LHCN-M2 (cell line): ENCODE results near the gene PDCD2L. TPM values are rescaled to one million over a fixed set of nuclear protein-coding genes. Genes with fewer than 3 reads are reported as not detected.
"Not testable (repeated sequence)": the region's sequence is repeated elsewhere in the genome, so short reads cannot be mapped to it uniquely, and the experiment has no call there.

Experiments used
- DNase-seq: peaks from one replicate; pipeline ENCODE4 v3.0.0-alpha.2; 2012; ENCODE audit warnings: low read depth
- total RNA-seq: library from RNA; depleted of rRNA; stranded (reverse); fragments of >200 nt; gene quantifications from 2 replicates; pipeline ENCODE4 v1.2.3, GENCODE V29; 2014

PDCD2L gene
- total RNA-seq, 1 experiment from 2014 or later = 22.7 TPM

DNA sequence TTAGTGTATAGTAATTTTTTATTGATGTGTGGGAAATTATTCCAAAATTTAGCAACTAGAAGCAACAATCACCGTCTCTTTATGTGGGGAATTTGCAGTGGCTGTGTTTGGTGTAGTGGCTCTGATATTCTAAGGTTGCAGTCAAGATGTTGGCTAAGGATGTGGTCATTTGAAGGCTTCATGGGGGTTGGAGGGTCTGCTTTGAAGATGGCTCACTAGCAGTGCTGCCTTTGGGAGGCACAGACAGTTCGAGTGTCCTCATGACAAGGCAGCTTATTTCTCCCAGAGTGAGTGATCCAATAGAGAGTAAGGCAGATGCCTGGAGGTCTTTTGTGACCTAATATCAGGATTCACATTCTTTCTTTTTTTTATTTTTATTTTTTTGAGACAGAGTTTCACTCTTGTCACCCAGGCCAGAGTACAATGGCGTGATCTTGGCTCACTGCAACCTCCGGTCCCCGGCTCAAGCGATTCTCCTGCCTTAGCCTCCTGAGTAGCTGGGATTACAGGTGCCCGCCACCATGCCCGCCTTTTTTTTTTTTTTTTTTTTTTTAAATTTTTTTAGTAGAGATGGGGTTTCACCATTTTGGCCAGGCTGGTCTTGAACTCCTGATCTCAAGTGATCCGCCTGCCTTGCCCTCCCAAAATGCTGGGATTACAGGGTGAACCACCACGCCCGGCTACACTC is 30.5 kb upstream of the PDCD2L start:
- DNase-seq = no peak

DNA sequence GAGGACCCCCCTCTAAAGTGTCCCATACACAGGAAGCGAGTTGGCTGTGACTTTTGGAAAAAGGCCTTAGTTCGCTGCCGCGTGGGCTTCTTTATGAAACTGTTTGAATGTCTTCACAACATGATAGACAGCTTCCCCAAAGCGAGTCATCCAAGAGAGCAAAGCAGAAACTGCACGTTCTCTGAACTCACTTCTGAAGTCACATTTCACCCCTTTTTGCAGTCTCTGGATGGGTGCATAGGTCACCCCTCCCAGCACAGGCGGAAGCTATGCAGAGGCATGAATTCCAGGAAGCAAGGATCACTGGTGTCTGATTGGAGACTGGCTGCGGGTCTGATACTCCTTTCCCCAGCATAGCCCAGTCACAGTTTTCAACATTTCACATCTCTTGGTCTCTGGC is 28.6 kb upstream of the PDCD2L start:
- DNase-seq = no peak

GRCh38 chr19:34380639-34381241 is 23.5 kb upstream of the PDCD2L start:
- no peak for DNase-seq

- DNase-seq = no peak
Measured at GRCh38 chr19:34381399-34382251, 22.6 kb upstream of the PDCD2L start.

- no peak for DNase-seq
Measured at GRCh38 chr19:34382471-34382870, 21.7 kb upstream of the PDCD2L start.

GRCh38 chr19:34383599-34383998 is 20.6 kb upstream of the PDCD2L start:
- no peak for DNase-seq

GRCh38 chr19:34386645-34387445 is 17.4 kb upstream of the PDCD2L start:
- DNase-seq = no peak

DNA sequence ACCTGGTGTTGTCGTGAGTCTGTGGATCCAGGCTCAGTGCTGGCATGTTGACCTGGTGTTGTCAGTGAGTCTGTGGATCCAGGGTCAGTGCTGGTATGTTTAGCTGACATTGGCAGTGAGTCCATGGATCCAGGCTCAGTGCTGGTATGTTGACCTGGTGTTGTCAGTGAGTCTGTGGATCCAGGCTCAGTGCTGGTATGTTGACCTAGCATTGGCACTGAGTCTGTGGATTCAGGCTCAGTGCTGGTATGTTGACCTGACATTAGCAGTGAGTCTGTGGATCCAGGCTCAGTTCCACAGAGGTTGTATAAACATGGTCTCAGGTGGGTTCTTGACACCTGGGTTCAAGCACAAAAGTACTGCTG is 16.8 kb upstream of the PDCD2L start:
- DNase-seq = no peak

DNA sequence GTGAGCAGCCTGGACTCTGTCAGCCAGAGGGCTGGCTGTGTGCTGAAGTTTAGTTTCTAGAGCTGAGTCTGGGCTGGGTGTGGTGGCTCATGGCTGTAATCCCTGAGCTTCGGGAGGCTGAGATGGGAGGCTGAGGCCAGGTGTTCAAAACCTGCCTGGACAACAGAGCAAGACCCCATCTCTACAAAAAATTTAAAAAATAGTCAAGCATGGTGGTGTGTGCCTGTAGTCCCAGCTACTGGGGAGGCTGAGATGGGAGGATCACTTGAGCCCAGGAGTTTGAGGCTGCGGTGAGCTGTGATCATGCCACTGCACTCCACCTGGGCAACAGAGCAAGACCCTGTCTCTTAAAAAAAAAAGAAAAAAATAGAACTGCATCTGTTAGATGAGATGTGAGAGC is 15.5 kb upstream of the PDCD2L start:
- not testable (repeated sequence) for DNase-seq

DNA sequence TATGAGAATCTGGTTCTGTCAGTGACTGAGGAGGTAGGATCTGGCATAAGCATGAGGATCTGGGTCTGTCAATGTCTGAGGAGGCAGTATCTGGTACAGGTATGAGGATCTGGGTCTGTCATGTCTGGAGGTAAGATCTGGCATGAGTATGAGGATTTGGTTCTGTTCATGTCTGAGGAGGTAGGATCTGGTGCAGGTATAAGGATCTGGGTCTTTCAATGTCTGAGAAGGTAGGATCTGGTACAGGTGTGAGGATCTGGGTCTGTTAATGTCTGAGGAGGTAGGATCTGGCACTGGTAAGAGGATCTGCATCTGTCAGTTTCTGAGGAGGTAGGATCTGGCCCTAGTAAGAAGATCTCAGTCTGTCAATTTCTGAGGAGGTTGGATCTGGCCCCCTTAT is 12.4 kb upstream of the PDCD2L start:
- no peak for DNase-seq

DNA sequence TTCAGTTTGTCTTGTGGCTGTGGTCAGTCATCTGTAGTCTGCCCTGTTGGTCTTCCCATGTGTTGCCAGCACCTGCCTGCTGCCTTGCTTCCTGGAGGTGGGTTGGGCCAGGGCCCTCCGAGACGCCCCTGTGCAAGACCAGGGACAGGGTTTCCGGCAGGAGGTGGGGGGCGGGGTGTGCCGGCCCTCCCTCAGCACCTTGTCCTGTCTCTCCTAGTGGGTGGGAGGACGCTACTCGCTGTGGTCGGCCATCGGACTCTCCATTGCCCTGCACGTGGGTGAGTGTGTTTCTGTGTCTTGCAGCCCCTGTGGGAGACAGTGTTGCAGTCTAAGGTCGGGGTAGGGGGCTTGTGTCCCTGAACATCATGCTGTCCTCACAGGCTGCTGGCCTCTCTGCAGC is 11.2 kb upstream of the PDCD2L start:
- no peak for DNase-seq

DNA sequence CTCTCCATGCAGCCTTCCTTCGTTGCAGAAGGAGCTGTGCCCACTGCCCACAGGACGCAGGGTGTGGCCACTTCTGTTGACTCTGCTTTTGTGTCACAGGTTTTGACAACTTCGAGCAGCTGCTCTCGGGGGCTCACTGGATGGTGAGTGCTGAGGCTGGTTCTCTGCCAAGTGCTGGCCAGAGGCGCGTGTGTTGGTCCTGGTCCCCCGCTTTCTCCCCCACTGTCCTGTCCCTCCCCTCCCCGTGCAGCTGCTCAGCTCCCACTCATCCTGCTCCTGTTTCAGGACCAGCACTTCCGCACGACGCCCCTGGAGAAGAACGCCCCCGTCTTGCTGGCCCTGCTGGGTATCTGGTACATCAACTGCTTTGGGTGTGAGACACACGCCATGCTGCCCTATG is 10.6 kb upstream of the PDCD2L start:
- DNase-seq = peak; percentile 98

GRCh38 chr19:34397853-34398252 is 6.3 kb upstream of the PDCD2L start:
- DNase-seq = no peak

DNA sequence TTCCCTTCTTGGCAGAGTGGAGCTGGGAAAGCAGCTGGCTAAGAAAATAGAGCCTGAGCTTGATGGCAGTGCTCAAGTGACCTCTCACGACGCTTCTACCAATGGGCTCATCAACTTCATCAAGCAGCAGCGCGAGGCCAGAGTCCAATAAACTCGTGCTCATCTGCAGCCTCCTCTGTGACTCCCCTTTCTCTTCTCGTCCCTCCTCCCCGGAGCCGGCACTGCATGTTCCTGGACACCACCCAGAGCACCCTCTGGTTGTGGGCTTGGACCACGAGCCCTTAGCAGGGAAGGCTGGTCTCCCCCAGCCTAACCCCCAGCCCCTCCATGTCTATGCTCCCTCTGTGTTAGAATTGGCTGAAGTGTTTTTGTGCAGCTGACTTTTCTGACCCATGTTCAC is 4.3 kb upstream of the PDCD2L start:
- no peak for DNase-seq

DNA sequence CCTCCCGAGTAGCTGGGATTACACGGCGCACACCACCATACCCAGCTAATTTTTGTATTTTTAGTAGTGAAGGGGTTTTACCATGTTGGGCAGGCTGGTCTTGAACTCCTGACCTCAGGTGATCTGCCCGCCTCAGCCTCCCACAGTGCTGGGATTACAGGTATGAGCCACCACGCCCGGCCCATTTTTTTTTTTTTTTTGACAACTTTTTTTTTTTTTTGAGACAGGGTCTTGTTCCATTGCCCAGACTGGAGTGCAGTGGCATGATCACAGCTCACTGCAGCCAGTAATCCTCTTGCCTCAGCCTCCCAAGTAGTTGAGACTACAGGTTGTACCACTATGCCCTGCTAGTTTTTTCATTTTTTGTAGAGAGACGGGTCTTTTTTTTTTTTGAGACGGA is 3.4 kb upstream of the PDCD2L start:
- DNase-seq = not testable (repeated sequence)

DNA sequence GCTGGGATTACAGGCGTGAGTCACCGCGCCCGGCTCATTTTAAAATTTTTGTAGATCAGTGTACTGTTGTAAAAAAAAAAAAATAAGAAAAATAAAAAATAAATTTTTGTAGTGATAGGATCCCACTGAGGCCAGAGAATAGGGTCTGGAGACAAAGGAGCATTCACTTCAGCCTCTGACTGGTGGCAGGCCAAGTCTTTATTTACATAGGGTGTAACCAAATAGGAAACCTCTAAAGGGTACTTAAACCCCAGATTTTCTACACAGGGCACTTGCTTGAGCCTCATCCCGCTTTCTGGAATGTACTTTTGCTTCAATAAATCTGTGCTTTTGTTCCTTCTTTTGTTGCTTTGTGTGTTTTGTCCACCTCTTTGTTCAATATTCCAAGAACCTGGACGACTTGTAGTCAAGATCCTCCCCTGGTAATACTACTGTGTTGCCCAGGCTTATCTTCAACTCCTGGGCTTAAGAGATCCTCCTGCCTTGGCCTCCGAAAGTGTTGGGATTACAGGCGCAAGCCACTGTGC is 2.1 kb upstream of the PDCD2L start:
- DNase-seq = no peak

- no peak for DNase-seq
Measured at GRCh38 chr19:34403784-34404108, 453 bp upstream of the PDCD2L start.

DNA sequence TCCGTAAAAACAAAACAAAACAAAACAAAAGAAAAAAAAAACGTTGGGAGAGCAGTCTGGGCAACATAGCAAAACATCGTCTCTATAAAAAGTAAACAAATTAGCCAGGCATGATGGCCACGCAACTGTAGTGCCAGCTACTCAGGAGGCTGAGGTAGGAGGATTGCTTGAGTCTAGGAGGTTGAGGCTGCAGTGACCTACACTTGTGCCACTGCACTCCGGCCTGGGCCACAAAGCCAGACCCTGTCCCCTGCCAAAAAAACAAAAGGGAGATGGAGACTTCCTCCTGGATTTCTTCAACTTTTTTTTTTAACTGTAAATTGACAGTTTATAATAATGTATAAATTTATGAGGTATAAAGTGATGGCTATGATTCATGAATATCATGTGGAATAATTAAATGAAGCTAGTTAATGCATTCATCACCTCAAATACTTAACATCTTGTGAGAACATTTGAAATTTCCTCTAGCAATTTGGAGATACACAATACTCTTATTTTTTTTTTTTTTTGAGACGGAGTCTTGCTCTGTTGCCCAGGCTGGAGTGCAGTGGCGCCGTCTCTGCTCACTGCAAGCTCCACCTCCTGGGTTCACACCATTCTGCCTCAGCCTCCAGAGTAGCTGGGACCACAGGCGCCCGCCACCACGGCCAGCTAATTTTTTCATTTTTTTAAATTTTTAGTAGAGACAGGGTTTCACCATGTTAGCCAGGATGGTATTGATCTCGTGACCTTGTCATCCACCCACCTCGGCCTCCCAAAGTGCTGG is 1.9 kb downstream of the PDCD2L start:
- DNase-seq = no peak

DNA sequence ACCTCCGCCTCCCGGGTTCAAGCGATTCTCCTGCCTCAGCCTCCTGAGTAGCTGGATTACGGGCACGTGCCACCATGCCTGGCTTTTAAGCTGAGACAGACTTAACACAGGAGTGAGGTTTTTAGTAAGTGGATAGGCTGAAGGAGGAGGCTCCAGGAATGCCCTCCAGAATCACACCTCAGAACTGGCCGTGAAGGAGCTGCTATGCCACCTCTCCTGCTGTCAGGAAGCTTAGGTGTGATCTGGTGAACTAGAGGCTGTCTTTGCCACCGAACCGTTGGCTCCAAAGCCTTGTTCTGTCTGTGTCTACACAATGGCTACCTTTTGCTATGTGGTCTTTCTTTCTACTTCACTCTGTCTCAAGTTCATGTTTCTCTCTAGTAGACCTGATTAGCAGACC is 4.2 kb downstream of the PDCD2L start:
- no peak for DNase-seq

DNA sequence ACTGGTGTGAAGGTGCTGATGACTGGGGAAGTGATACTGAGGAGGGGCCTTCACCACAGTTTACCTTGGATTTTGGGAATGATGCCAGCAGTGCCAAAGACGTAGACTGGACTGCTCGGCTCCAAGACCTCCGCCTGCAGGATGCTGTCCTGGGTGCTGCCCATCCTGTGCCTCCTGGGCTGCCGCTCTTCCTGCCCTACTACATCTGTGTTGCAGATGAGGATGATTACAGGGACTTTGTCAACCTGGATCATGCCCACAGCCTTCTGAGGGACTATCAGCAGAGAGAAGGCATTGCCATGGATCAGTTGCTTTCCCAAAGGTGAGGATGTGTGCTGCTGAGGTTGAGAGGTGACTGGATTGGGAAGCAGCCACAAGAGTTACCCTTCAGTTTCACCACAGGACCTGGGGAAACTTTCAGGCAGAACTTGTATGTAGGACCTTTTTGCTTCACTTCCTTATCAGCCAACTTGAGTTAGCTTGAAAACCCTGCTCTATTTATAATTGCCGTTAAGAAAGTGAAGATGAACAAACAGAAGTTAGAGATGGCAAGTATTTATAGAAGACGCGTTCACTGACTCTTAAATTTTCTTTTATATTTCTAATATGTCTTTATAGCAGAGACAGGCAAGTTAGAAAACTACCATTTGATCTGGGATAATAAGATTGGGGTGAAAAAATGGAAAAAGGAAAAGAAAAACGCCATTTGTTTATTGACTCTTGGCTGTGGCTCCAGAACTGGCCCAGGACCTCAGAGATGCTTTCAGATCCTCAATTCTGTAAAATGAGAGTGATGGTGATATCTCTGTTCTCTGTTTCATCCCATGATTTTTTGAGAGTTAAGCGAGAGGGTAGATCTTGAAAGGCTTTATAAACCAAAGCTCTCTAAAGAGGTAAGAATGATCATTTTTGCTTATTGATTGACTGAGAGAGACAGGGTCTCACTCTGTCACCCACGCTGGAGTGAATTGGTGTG is 5.3 kb downstream of the PDCD2L start:
- DNase-seq = no peak
